ENCODE measurements around the gene LIM2.
"Not testable (repeated sequence)": the region's sequence is repeated elsewhere in the genome, so short reads cannot be mapped to it uniquely, and the experiment has no call there.

The LIM2 gene

DNA sequence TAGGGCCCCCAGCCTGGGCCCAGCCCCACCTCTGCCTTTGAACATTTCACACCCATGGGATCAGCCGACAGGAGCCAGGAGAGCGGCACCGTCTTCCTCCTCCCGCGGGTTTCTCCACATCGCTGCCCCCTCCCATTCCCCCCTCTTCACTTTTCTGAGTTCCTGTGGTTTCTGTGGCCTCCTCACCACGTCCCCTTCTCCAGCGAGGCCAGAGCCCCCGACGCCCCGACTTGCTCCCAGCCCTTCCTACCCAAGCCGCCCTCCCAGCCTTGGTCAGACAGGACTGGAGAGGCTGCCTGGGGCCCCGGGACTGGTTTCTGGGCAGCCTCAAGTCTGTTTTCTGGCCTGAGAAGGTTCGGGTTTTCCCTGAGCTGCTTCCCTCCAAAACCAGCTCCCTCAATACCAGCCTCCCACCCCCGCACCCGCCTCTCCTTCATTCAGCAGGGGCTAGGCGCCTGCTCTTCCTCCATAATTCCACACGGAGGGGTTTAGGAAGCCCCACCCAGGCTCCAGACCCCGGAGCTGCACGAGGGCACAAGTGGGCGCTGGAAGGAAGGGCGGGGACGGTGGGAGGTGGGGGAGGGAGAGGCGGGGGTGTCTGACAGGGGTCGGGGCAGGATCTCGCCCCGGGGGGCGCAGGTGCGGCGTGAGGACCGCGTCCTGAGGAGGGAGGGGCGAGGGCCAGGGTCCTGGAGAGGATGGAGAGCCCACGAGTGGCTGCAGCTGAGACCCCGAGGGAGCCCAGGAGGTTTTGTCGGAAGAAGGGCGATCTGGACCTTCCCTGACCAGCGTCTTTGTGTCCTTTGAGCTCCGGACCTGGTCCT lies 33.7 kb upstream of the LIM2 start:
- TF ChIP-seq ZNF8 (CRISPR knock-in tag; IDR thresholded peaks at IDR 0.05) = no peak
- TF ChIP-seq RARB (CRISPR knock-in tag; IDR thresholded peaks at IDR 0.05) = no peak
- TF ChIP-seq SNAI2 (CRISPR knock-in tag; IDR thresholded peaks at IDR 0.05) = no peak
- TF ChIP-seq ZC3H10 (CRISPR knock-in tag; IDR thresholded peaks at IDR 0.05) = no peak
- TF ChIP-seq CREB5 (CRISPR knock-in tag; IDR thresholded peaks at IDR 0.05; ENCODE audit: low read depth) = no peak
- no peak for TF ChIP-seq ZNF70 (CRISPR knock-in tag; IDR thresholded peaks at IDR 0.05)
- no peak for TF ChIP-seq GLIS3 (CRISPR knock-in tag; IDR thresholded peaks at IDR 0.05)
- TF ChIP-seq ZNF565 (CRISPR knock-in tag; conservative IDR thresholded peaks at IDR 0.05; ENCODE audit: low read depth) = no peak
- no peak for TF ChIP-seq BACH2 (CRISPR knock-in tag; IDR thresholded peaks at IDR 0.05; ENCODE audit: borderline replicate concordance)
- TF ChIP-seq ZFP3 (CRISPR knock-in tag; IDR thresholded peaks at IDR 0.05) = no peak
- no peak for TF ChIP-seq PPARA (CRISPR knock-in tag; IDR thresholded peaks at IDR 0.05; ENCODE audit: borderline replicate concordance)
- no peak for TF ChIP-seq ESRRG (CRISPR knock-in tag; IDR thresholded peaks at IDR 0.05)
- TF ChIP-seq TSHZ2 (CRISPR knock-in tag; IDR thresholded peaks at IDR 0.05) = no peak
- no peak for TF ChIP-seq ARNTL (CRISPR knock-in tag; IDR thresholded peaks at IDR 0.05; ENCODE audit: borderline replicate concordance, low read depth)
- no peak for TF ChIP-seq ISL1 (CRISPR knock-in tag; IDR thresholded peaks at IDR 0.05)
- TF ChIP-seq TCF4 (CRISPR knock-in tag; IDR thresholded peaks at IDR 0.05; ENCODE audit: borderline replicate concordance) = no peak
- no peak for TF ChIP-seq OSR1 (CRISPR knock-in tag; IDR thresholded peaks at IDR 0.05)
- TF ChIP-seq, protein P1, sequence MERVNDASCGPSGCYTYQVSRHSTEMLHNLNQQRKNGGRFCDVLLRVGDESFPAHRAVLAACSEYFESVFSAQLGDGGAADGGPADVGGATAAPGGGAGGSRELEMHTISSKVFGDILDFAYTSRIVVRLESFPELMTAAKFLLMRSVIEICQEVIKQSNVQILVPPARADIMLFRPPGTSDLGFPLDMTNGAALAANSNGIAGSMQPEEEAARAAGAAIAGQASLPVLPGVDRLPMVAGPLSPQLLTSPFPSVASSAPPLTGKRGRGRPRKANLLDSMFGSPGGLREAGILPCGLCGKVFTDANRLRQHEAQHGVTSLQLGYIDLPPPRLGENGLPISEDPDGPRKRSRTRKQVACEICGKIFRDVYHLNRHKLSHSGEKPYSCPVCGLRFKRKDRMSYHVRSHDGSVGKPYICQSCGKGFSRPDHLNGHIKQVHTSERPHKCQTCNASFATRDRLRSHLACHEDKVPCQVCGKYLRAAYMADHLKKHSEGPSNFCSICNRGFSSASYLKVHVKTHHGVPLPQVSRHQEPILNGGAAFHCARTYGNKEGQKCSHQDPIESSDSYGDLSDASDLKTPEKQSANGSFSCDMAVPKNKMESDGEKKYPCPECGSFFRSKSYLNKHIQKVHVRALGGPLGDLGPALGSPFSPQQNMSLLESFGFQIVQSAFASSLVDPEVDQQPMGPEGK (CRISPR knock-in tag; IDR thresholded peaks at IDR 0.05; ENCODE audit: borderline replicate concordance) = no peak
- no peak for TF ChIP-seq TOX (CRISPR knock-in tag; IDR thresholded peaks at IDR 0.05; ENCODE audit: borderline replicate concordance)

GRCh38 chr19:51420511-51420910 lies 32.7 kb upstream of the LIM2 start:
- not testable (repeated sequence) for ATAC-seq

More for the DNA sequence above, 33.7 kb upstream of the LIM2 start:
- ATAC-seq = no peak

GRCh38 chr19:51418707-51419106 lies 30.9 kb upstream of the LIM2 start:
- no peak for TF ChIP-seq ZFP30 (CRISPR knock-in tag; IDR thresholded peaks at IDR 0.05)
- no peak for TF ChIP-seq TCF4 (CRISPR knock-in tag; IDR thresholded peaks at IDR 0.05; ENCODE audit: borderline replicate concordance)
- no peak for TF ChIP-seq RARB (CRISPR knock-in tag; IDR thresholded peaks at IDR 0.05)
- no peak for TF ChIP-seq BACH2 (CRISPR knock-in tag; IDR thresholded peaks at IDR 0.05; ENCODE audit: borderline replicate concordance)
- no peak for TF ChIP-seq ESRRG (CRISPR knock-in tag; IDR thresholded peaks at IDR 0.05)
- TF ChIP-seq, protein P2, sequence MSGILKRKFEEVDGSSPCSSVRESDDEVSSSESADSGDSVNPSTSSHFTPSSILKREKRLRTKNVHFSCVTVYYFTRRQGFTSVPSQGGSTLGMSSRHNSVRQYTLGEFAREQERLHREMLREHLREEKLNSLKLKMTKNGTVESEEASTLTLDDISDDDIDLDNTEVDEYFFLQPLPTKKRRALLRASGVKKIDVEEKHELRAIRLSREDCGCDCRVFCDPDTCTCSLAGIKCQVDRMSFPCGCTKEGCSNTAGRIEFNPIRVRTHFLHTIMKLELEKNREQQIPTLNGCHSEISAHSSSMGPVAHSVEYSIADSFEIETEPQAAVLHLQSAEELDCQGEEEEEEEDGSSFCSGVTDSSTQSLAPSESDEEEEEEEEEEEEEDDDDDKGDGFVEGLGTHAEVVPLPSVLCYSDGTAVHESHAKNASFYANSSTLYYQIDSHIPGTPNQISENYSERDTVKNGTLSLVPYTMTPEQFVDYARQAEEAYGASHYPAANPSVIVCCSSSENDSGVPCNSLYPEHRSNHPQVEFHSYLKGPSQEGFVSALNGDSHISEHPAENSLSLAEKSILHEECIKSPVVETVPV (CRISPR knock-in tag; IDR thresholded peaks at IDR 0.05) = no peak
- TF ChIP-seq, protein P1 (CRISPR knock-in tag; IDR thresholded peaks at IDR 0.05; ENCODE audit: borderline replicate concordance) = no peak
- no peak for TF ChIP-seq CSDC2 (CRISPR knock-in tag; IDR thresholded peaks at IDR 0.05)
- no peak for TF ChIP-seq SNAI2 (CRISPR knock-in tag; IDR thresholded peaks at IDR 0.05)
- TF ChIP-seq ISL1 (CRISPR knock-in tag; IDR thresholded peaks at IDR 0.05) = no peak
- no peak for TF ChIP-seq OSR1 (CRISPR knock-in tag; IDR thresholded peaks at IDR 0.05)
- TF ChIP-seq ZC3H10 (CRISPR knock-in tag; IDR thresholded peaks at IDR 0.05) = no peak
- TF ChIP-seq TOX (CRISPR knock-in tag; IDR thresholded peaks at IDR 0.05; ENCODE audit: borderline replicate concordance) = no peak
- ATAC-seq = no peak

Measured in SK-N-SH treated with all-trans-retinoic acid at 6 μM for 48 hours (cell line).